Fibroblast of lung (primary cell): Measurements from ENCODE around the gene C11orf42.

ENCODE experiments used
- EZH2 ChIP-seq: IDR thresholded peaks from 2 replicates; pipeline ENCODE4 v1.5.1; 2012; ENCODE audit warnings: low read length, control low read depth, mild to moderate bottlenecking; ENCODE audit errors: missing control alignments
- TF ChIP-seq, protein P1 (sequence below), 2 donors: IDR thresholded peaks in 1 of 2; conservative IDR thresholded peaks in 1 of 2; 1 replicate in 1 of 2; 2 replicates in 1 of 2; pipeline ENCODE4 v1.5.1; 2011 to 2012; ENCODE audit warnings: low read length in 2 of 2, control low read depth in 1 of 2, inconsistent platforms in 1 of 2, low read depth in 1 of 2, mild to moderate bottlenecking in 1 of 2

DNA sequence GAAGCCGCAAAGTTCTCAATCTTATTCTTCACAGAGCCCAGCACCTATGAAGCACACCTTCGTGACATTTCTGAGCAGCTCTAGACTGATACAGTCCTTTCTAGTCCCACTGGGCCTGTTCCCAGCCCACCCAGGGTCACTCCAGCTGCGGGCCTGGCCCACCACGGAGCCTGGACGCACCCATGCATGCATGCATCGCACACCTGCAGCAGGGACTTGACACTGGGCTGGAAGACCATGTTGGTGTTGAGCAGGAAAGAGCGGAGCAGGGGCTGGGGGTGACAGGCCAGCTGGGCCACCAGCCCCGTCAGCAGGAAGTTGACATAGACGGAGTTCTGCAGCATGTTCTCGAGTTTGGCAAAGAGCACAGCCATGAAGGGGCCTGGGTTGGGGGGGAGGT is 9.2 kb downstream of the C11orf42 start:
- TF ChIP-seq, protein P1, sequence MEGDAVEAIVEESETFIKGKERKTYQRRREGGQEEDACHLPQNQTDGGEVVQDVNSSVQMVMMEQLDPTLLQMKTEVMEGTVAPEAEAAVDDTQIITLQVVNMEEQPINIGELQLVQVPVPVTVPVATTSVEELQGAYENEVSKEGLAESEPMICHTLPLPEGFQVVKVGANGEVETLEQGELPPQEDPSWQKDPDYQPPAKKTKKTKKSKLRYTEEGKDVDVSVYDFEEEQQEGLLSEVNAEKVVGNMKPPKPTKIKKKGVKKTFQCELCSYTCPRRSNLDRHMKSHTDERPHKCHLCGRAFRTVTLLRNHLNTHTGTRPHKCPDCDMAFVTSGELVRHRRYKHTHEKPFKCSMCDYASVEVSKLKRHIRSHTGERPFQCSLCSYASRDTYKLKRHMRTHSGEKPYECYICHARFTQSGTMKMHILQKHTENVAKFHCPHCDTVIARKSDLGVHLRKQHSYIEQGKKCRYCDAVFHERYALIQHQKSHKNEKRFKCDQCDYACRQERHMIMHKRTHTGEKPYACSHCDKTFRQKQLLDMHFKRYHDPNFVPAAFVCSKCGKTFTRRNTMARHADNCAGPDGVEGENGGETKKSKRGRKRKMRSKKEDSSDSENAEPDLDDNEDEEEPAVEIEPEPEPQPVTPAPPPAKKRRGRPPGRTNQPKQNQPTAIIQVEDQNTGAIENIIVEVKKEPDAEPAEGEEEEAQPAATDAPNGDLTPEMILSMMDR (conservative IDR thresholded peaks at IDR 0.05 in 1 of 2, IDR thresholded peaks at IDR 0.05 in 1 of 2; ENCODE audit: low read depth in 1 of 2, low read length in 2 of 2), result no peak
- TF ChIP-seq EZH2, result no peak
